Uterus (tissue), 4 donors: ENCODE data around the gene LIMK1. TPM values are rescaled to one million over a fixed set of nuclear protein-coding genes. Genes with fewer than 3 reads are reported as not detected.

Source experiments
- DNase-seq, 2 donors: peaks; one replicate each; pipeline ENCODE4 v3.0.0-alpha.2; 2019 to 2020
- H3K27ac ChIP-seq, 2 donors: fragments of 200-600 bp; sonication (generic); 1 replicate in 1 of 2; 2 replicates in 1 of 2; pipeline ENCODE4 v1.5.1; 2016 to 2018
- H3K27me3 ChIP-seq, 2 donors: fragments of 200-600 bp; sonication (generic); one replicate each; pipeline ENCODE4 v1.5.1; 2018 to 2019; ENCODE audit warnings: control low read depth in 1 of 2
- H3K36me3 ChIP-seq, 2 donors: fragments of 200-600 bp; sonication (generic); one replicate each; pipeline ENCODE4 v1.5.1; 2019; ENCODE audit warnings: control low read depth in 1 of 2
- H3K4me1 ChIP-seq, 2 donors: fragments of 200-600 bp; sonication (generic); one replicate each; pipeline ENCODE4 v1.5.1; 2018 to 2019; ENCODE audit warnings: control low read depth in 1 of 2
- H3K4me3 ChIP-seq, 2 donors: fragments of 200-600 bp; sonication (generic); 1 replicate in 1 of 2; 2 replicates in 1 of 2; pipeline ENCODE4 v1.5.1; 2018 to 2019; ENCODE audit warnings: mild to moderate bottlenecking in 1 of 2
- H3K9me3 ChIP-seq, 2 donors: fragments of 200-600 bp; sonication (generic); one replicate each; pipeline ENCODE4 v1.5.1; 2019; ENCODE audit warnings: control low read depth in 1 of 2
- CTCF ChIP-seq, 4 experiments: fragments of 200-600 bp in 2 of 4; fragments of 450-650 bp in 2 of 4; sonication (generic) in 2 of 4; IDR thresholded peaks; one replicate each; pipeline ENCODE4 v1.5.1; 2016 to 2019; ENCODE audit warnings: antibody characterized with exemption in 4 of 4, mild to moderate bottlenecking in 2 of 4, moderate library complexity in 1 of 4
- POLR2A ChIP-seq, 2 donors: fragments of 450-650 bp; IDR thresholded peaks; one replicate each; pipeline ENCODE4 v1.6.1; 2016; ENCODE audit warnings: antibody characterized with exemption in 2 of 2, mild to moderate bottlenecking in 1 of 2, moderate library complexity in 1 of 2
- intact Hi-C: fragments of 100-400 bp; cut with DNase I; formaldehyde crosslinking; loops from one replicate; pipeline ENCODE4 v1.15.1; 2023; ENCODE audit warnings: low total_unique reads
- total RNA-seq, 4 donors: library from RNA; depleted of rRNA in 3 of 4; stranded (reverse); fragments of >200 nt in 3 of 4; gene quantifications; one replicate each; pipeline versions ENCODE4 v1.1.0 to v1.2.4, GENCODE V29; 2014 to 2023
- donor health status: DM: yes; HTN: yes; CAD: no.

LIMK1 gene
- total RNA-seq, 4 donors from 2014 or later, result 1.8 to 22.4 (median 11.4) TPM

GRCh38 chr7:74094224-74095101 lies 10.9 kb downstream of the LIMK1 start:
- Histone ChIP-seq H3K27ac (peak overlapping the region; percentile 32 to 60), H3K36me3 (no peaks in the 10 kb centered on the region), H3K4me1 (peaks cover 0 to 6% of the 10 kb centered on the region in 2 donors), H3K27me3 (no peaks in the 10 kb centered on the region), H3K9me3 (no peaks in the 10 kb centered on the region), H3K4me3 (peak overlapping the region; percentile 17 to 21)
- intact Hi-C loops, result no loop called here
- peak; percentile 73 to 82 for DNase-seq
- TF ChIP-seq POLR2A (IDR thresholded peaks at IDR 0.05) (no peak), CTCF (IDR thresholded peaks at IDR 0.05) (no peak)

DNA sequence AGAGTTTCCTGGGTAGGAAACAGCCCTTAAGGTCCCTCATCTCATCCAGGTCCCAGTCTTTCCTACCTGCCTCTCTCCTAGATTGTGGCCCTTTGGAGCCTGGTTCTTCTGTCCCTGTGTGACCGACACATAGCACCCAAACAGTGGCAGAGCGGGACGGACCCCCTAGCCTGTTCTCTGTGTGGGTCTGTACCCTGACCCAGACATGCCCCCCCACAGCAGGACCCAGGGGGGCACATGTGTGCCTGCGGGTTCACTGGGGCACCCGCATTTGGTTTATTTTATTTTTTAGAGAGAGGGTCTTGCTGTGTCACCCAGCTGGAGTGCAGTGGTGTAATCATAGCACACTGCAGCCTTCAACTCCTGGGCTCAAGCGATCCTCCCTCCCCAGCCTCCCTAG lies 11.5 kb downstream of the LIMK1 start:
- Histone ChIP-seq H3K27ac (peak overlapping the region; percentile 32 to 60), H3K4me3 (no peak overlapping the region), H3K36me3 (no peaks in the 10 kb centered on the region), H3K4me1 (peaks cover 0 to 6% of the 10 kb centered on the region in 2 donors), H3K9me3 (no peaks in the 10 kb centered on the region), H3K27me3 (no peaks in the 10 kb centered on the region)
- intact Hi-C loops, result no loop called here
- TF ChIP-seq CTCF (IDR thresholded peaks at IDR 0.05) (no peak), POLR2A (IDR thresholded peaks at IDR 0.05) (no peak)
- DNase-seq, result no peak

GRCh38 chr7:74097937-74098614 lies 14.5 kb downstream of the LIMK1 start:
- no peaks in the 10 kb centered on the region for H3K36me3 ChIP-seq

GRCh38 chr7:74099031-74099430 lies 15.4 kb downstream of the LIMK1 start:
- TF ChIP-seq POLR2A (IDR thresholded peaks at IDR 0.05) (no peak), CTCF (IDR thresholded peaks at IDR 0.05) (no peak)
- H3K4me3 ChIP-seq, result no peak overlapping the region

More at GRCh38 chr7:74097937-74098614, 14.5 kb downstream of the LIMK1 start:
- Histone ChIP-seq H3K27ac (peak overlapping the region; percentile 73), H3K9me3 (no peaks in the 10 kb centered on the region), H3K4me3 (no peak overlapping the region), H3K4me1 (peaks cover 0 to 6% of the 10 kb centered on the region in 2 donors), H3K27me3 (no peaks in the 10 kb centered on the region)
- peak; percentile 70 to 76 for DNase-seq
- TF ChIP-seq POLR2A (IDR thresholded peaks at IDR 0.05), result no peak
- TF ChIP-seq CTCF (IDR thresholded peaks at IDR 0.05), result no peak
- intact Hi-C loops, result no loop called here

More at GRCh38 chr7:74099031-74099430, 15.4 kb downstream of the LIMK1 start:
- DNase-seq, result no peak
- intact Hi-C loops, result no loop called here
- Histone ChIP-seq H3K27ac (peak overlapping the region; percentile 73), H3K9me3 (no peaks in the 10 kb centered on the region), H3K27me3 (no peaks in the 10 kb centered on the region), H3K4me1 (no peaks in the 10 kb centered on the region), H3K36me3 (no peaks in the 10 kb centered on the region)
